Body of pancreas (tissue), 4 donors: ENCODE measurements around the gene NAA50.

Experiments
- CTCF ChIP-seq, 7 experiments: fragments of 450-650 bp in 4 of 7; fragments of 200-600 bp in 3 of 7; sonication (generic) in 3 of 7; IDR thresholded peaks; one replicate each; pipeline ENCODE4 v1.5.1; 2016 to 2019; ENCODE audit warnings: antibody characterized with exemption in 7 of 7
- POLR2A ChIP-seq, 3 donors: fragments of 450-650 bp; IDR thresholded peaks; one replicate each; pipeline ENCODE4 v1.6.1; 2016; ENCODE audit warnings: antibody characterized with exemption in 3 of 3, mild to moderate bottlenecking in 2 of 3

GRCh38 chr3:113783980-113784379 lies 37.9 kb upstream of the NAA50 start:
- TF ChIP-seq POLR2A (IDR thresholded peaks at IDR 0.05) (no peak), CTCF (IDR thresholded peaks at IDR 0.05) (no peak)
